ENCODE data around the gene CFLAR.

DNA sequence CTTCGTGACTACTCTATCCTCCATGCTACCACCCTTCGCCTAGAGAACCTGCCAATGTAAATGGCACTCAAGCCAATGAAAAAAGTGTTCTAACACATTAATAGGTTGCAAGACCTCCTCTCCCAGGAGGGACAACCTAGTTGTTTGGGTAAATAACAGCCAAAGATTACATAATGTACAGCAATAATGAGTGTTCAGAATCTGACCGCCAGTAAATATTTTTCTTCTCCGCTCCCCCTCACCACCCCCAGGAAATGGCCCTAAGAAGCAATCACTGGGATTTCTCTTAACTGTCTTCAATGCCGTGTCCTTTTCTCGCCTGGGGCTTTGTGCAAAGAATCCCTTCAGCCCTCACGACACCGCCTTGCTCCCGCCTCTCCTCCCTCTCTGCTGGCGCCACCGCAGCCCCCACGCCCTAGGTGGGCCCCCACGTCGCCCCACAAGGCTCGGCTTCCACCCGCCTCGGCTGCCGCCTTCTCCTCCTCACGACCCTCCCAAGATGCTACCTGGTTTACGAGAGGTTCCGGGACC, 45.0 kb upstream of the CFLAR start:
- TF ChIP-seq, protein P1, sequence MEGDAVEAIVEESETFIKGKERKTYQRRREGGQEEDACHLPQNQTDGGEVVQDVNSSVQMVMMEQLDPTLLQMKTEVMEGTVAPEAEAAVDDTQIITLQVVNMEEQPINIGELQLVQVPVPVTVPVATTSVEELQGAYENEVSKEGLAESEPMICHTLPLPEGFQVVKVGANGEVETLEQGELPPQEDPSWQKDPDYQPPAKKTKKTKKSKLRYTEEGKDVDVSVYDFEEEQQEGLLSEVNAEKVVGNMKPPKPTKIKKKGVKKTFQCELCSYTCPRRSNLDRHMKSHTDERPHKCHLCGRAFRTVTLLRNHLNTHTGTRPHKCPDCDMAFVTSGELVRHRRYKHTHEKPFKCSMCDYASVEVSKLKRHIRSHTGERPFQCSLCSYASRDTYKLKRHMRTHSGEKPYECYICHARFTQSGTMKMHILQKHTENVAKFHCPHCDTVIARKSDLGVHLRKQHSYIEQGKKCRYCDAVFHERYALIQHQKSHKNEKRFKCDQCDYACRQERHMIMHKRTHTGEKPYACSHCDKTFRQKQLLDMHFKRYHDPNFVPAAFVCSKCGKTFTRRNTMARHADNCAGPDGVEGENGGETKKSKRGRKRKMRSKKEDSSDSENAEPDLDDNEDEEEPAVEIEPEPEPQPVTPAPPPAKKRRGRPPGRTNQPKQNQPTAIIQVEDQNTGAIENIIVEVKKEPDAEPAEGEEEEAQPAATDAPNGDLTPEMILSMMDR (conservative IDR thresholded peaks at IDR 0.05; ENCODE audit: low read depth, low read length): no peak
- TF ChIP-seq MAZ (IDR thresholded peaks at IDR 0.05; ENCODE audit: borderline replicate concordance, low read depth, low read length) (no peak), RFX5 (IDR thresholded peaks at IDR 0.05; ENCODE audit: low read depth, low read length) (no peak), MXI1 (IDR thresholded peaks at IDR 0.05; ENCODE audit: borderline replicate concordance, low read depth, low read length) (no peak), CEBPB (IDR thresholded peaks at IDR 0.05; ENCODE audit: low read depth, low read length) (no peak), POLR2A (IDR thresholded peaks at IDR 0.05; ENCODE audit: low read depth, low read length) (no peak)

Data from IMR-90 (cell line).